NCI-H82 (cell line): Measurements from ENCODE around the gene ZNF155.
"Not testable (repeated sequence)": the region's sequence is repeated elsewhere in the genome, so short reads cannot be mapped to it uniquely, and the experiment has no call there.

Source experiments
- DNase-seq: peaks from one replicate; lab custom pipeline; 2025; lab: John Stamatoyannopoulos, UW

ZNF155 gene

GRCh38 chr19:43983912-43984686 is at the start of gene ZNF155:
TSS of gene ZNF155 (plus strand) at chr19:43984188. CDS start at chr19:43988544, 4,356 bp downstream.
- peak; percentile 99 for DNase-seq

GRCh38 chr19:43934985-43935708 is 48.8 kb upstream of the ZNF155 start, which contains the start of gene ZNF45:
TSS of gene ZNF45 (minus strand) at chr19:43935282. CDS start at chr19:43922185, 13,097 bp downstream.
- DNase-seq: peak; percentile 95

- no peak for DNase-seq
Observed at GRCh38 chr19:43936188-43936587, 47.8 kb upstream of the ZNF155 start.

- DNase-seq: no peak
Observed at GRCh38 chr19:43939557-43940260, 44.3 kb upstream of the ZNF155 start.

GRCh38 chr19:43940719-43941118 is 43.3 kb upstream of the ZNF155 start:
- DNase-seq: no peak

GRCh38 chr19:43941209-43941608 is 42.8 kb upstream of the ZNF155 start:
- DNase-seq: no peak

GRCh38 chr19:43947412-43947811 is 36.6 kb upstream of the ZNF155 start:
- not testable (repeated sequence) for DNase-seq

- not testable (repeated sequence) for DNase-seq
Observed at GRCh38 chr19:43949803-43950202, 34.2 kb upstream of the ZNF155 start.

- DNase-seq: peak; percentile 98
Observed at GRCh38 chr19:43950834-43951645, 32.9 kb upstream of the ZNF155 start, which contains the start of gene ZNF221. TSS of gene ZNF221 (plus strand) at chr19:43951228. CDS start at chr19:43962727, 11,499 bp downstream.

- DNase-seq: no peak
Observed at GRCh38 chr19:43956827-43957226, 27.2 kb upstream of the ZNF155 start.

- no peak for DNase-seq
Observed at GRCh38 chr19:43957891-43958290, 26.1 kb upstream of the ZNF155 start.

- no peak for DNase-seq
Observed at GRCh38 chr19:43960411-43960810, 23.6 kb upstream of the ZNF155 start.

- no peak for DNase-seq
Observed at GRCh38 chr19:43966079-43966694, 17.8 kb upstream of the ZNF155 start.

GRCh38 chr19:43976732-43977131 is 7.3 kb upstream of the ZNF155 start:
- DNase-seq: no peak

GRCh38 chr19:43983544-43983911 is 460 bp upstream of the ZNF155 start:
- DNase-seq: no peak

GRCh38 chr19:43984687-43985000 is 656 bp downstream of the ZNF155 start:
- DNase-seq: peak; percentile 50

- no peak for DNase-seq
Observed at GRCh38 chr19:43997631-43998290, 13.8 kb downstream of the ZNF155 start.

- no peak for DNase-seq
Observed at GRCh38 chr19:44002212-44002565, 18.2 kb downstream of the ZNF155 start.

GRCh38 chr19:44002566-44003460 is 18.8 kb downstream of the ZNF155 start, which contains the start of gene ZNF230:
TSS of gene ZNF230 (plus strand) at chr19:44002957. CDS start at chr19:44007079, 4,122 bp downstream.
- peak; percentile 98 for DNase-seq
